RWPE2 (cell line): ENCODE results near the gene ZFAND3.
A peak's percentile ranks its signal among the peaks of the same experiment; 100 is the strongest.

Source experiments
- ATAC-seq: fragments of 200-7000 bp; cut with Tn5 transposase; 3 replicates; pipeline ENCODE4 v1.9.1; 2021; ENCODE audit warnings: low read depth
- DNase-seq: peaks from one replicate; pipeline ENCODE4 v3.0.0-alpha.2; 2020; ENCODE audit warnings: low spot score
- H3K27ac ChIP-seq: fragments of 450-650 bp; 2 replicates; pipeline ENCODE4 v1.5.1; 2017; ENCODE audit warnings: mild to moderate bottlenecking; ENCODE audit not compliant: poor library complexity, severe bottlenecking
- H3K27me3 ChIP-seq: fragments of 250-450 bp; sonication (Bioruptor Pico); 2 replicates; pipeline ENCODE4 v1.5.1; 2021; ENCODE audit warnings: mild to moderate bottlenecking, moderate library complexity; ENCODE audit not compliant: insufficient read depth, poor library complexity, severe bottlenecking
- H3K36me3 ChIP-seq: fragments of 250-450 bp; sonication (Bioruptor Pico); 2 replicates; pipeline ENCODE4 v1.5.1; 2020; ENCODE audit warnings: low read depth, mild to moderate bottlenecking, moderate library complexity
- H3K4me1 ChIP-seq: fragments of 250-450 bp; sonication (Bioruptor Pico); 2 replicates; pipeline ENCODE4 v1.5.1; 2021; ENCODE audit warnings: mild to moderate bottlenecking, moderate library complexity; ENCODE audit not compliant: insufficient read depth, poor library complexity, severe bottlenecking
- H3K4me3 ChIP-seq: fragments of 250-450 bp; sonication (Bioruptor Pico); 2 replicates; pipeline ENCODE4 v1.5.1; 2021; ENCODE audit warnings: mild to moderate bottlenecking, moderate library complexity; ENCODE audit not compliant: severe bottlenecking
- H3K9me3 ChIP-seq: fragments of 250-450 bp; sonication (Bioruptor Pico); 2 replicates; pipeline ENCODE4 v1.5.1; 2021; ENCODE audit warnings: mild to moderate bottlenecking, moderate library complexity; ENCODE audit not compliant: severe bottlenecking
- CTCF ChIP-seq: fragments of 450-650 bp; IDR thresholded peaks from one replicate; pipeline ENCODE4 v1.5.1; 2017; ENCODE audit warnings: mild to moderate bottlenecking, moderate library complexity; ENCODE audit not compliant: poor library complexity, severe bottlenecking

The ZFAND3 gene

GRCh38 chr6:37965964-37966676, 146.6 kb downstream of the ZFAND3 start:
- no peak for TF ChIP-seq CTCF
- no peaks in the 10 kb centered on the region for H3K9me3 ChIP-seq
- DNase-seq (no peak), ATAC-seq (peak; percentile 96)
- peak overlapping the region; percentile 37 for H3K27ac ChIP-seq
- no peaks in the 10 kb centered on the region for H3K27me3 ChIP-seq
- H3K4me1 ChIP-seq: peaks cover 14% of the 10 kb centered on the region
- no peak overlapping the region for H3K4me3 ChIP-seq
- H3K36me3 ChIP-seq: no peaks in the 10 kb centered on the region

- no peaks in the 10 kb centered on the region for H3K9me3 ChIP-seq
- TF ChIP-seq CTCF: no peak
- H3K4me3 ChIP-seq: no peak overlapping the region
- peak overlapping the region; percentile 37 for H3K27ac ChIP-seq
- no peaks in the 10 kb centered on the region for H3K27me3 ChIP-seq
- peak; percentile 42; the same call in 1 of the 3 replicates for ATAC-seq
- DNase-seq: no peak
- H3K36me3 ChIP-seq: no peaks in the 10 kb centered on the region
- H3K4me1 ChIP-seq: peaks cover 14% of the 10 kb centered on the region
Measured at GRCh38 chr6:37966801-37967200, 147.3 kb downstream of the ZFAND3 start.

- no peak for DNase-seq
- H3K4me3 ChIP-seq: no peak overlapping the region
- TF ChIP-seq CTCF: no peak
- H3K36me3 ChIP-seq: no peaks in the 10 kb centered on the region
- H3K27ac ChIP-seq: no peak overlapping the region
- no peaks in the 10 kb centered on the region for H3K9me3 ChIP-seq
- no peaks in the 10 kb centered on the region for H3K27me3 ChIP-seq
- no peak for ATAC-seq
- H3K4me1 ChIP-seq: peaks cover 14% of the 10 kb centered on the region
Measured at GRCh38 chr6:37967651-37968050, 148.1 kb downstream of the ZFAND3 start.

- no peak for TF ChIP-seq CTCF
- no peak overlapping the region for H3K4me3 ChIP-seq
- no peaks in the 10 kb centered on the region for H3K27me3 ChIP-seq
- H3K9me3 ChIP-seq: peaks cover 9% of the 10 kb centered on the region
- ATAC-seq: no peak
- no peaks in the 10 kb centered on the region; the same call in 1 of the 2 replicates for H3K36me3 ChIP-seq
- H3K27ac ChIP-seq: no peak overlapping the region
- DNase-seq: no peak
- H3K4me1 ChIP-seq: peaks cover 13% of the 10 kb centered on the region
Measured at GRCh38 chr6:37971266-37971665, 151.7 kb downstream of the ZFAND3 start.

- H3K4me3 ChIP-seq: no peak overlapping the region
- DNase-seq (no peak), ATAC-seq (no peak)
- no peaks in the 10 kb centered on the region for H3K27me3 ChIP-seq
- no peak for TF ChIP-seq CTCF
- H3K36me3 ChIP-seq: no peaks in the 10 kb centered on the region; the same call in 1 of the 2 replicates
- H3K9me3 ChIP-seq: peaks cover 9% of the 10 kb centered on the region
- H3K4me1 ChIP-seq: peaks cover 7% of the 10 kb centered on the region
- H3K27ac ChIP-seq: no peak overlapping the region
Measured at GRCh38 chr6:37971711-37972390, 152.3 kb downstream of the ZFAND3 start.
